Tongue (tissue), 1 donor: ENCODE results near the gene OR2M5. TPM values are rescaled to one million over a fixed set of nuclear protein-coding genes. Genes with fewer than 3 reads are reported as not detected.

Source experiments
- total RNA-seq: library from RNA; depleted of rRNA; stranded (reverse); fragments of >200 nt; gene quantifications from one replicate; pipeline ENCODE4 v1.2.3, GENCODE V29; 2014

Gene OR2M5
- total RNA-seq, 1 donor from 2014 or later, result not detected

Other genes with a start within 250 kb of the OR2M5 start
- 1.2 TPM for gene OR2W3, start 249.6 kb upstream of the OR2M5 start, total RNA-seq
- not detected for gene OR2T8, start 224.9 kb upstream of the OR2M5 start, total RNA-seq
- gene OR2AJ1, start 220.3 kb upstream of the OR2M5 start, total RNA-seq, result not detected
- gene OR2L8, start 196.3 kb upstream of the OR2M5 start, total RNA-seq, result not detected
- not detected for gene OR2AK2, start 179.9 kb upstream of the OR2M5 start, total RNA-seq
- not detected for gene OR2L5, start 131.5 kb upstream of the OR2M5 start, total RNA-seq
- not detected for gene OR2L2, start 115.1 kb upstream of the OR2M5 start, total RNA-seq
- 0.10 TPM for gene OR2L3, start 98.3 kb upstream of the OR2M5 start, total RNA-seq
- gene OR2L13, start 50.0 kb upstream of the OR2M5 start, total RNA-seq, result not detected
- gene OR2M2, start 29.7 kb downstream of the OR2M5 start, total RNA-seq, result not detected
- gene OR2M3, start 52.1 kb downstream of the OR2M5 start, total RNA-seq, result not detected
- not detected for gene OR2M4, start 86.3 kb downstream of the OR2M5 start, total RNA-seq
- not detected for gene OR2T33, start 132.8 kb downstream of the OR2M5 start, total RNA-seq
- not detected for gene OR2T12, start 158.3 kb downstream of the OR2M5 start, total RNA-seq
- not detected for gene OR2M7, start 179.4 kb downstream of the OR2M5 start, total RNA-seq
- not detected for gene OR14C36, start 203.6 kb downstream of the OR2M5 start, total RNA-seq
- not detected for gene OR2T4, start 216.5 kb downstream of the OR2M5 start, total RNA-seq
- gene OR2T6, start 230.6 kb downstream of the OR2M5 start, total RNA-seq, result not detected